PC-9 (cell line): Measurements from ENCODE around the gene SLC6A3. TPM values are rescaled to one million over a fixed set of nuclear protein-coding genes. Genes with fewer than 3 reads are reported as not detected.

Source experiments
- BruUV-seq: library from RNA; stranded (reverse); fragments of 400-500 nt; replicated peaks from 2 replicates; lab custom pipeline; 2021; lab: Mats Ljungman, UMichigan
- CTCF ChIA-PET: fragments of 300-600 bp; sonication (Branson Sonifier 250); formaldehyde crosslinking; loops from one replicate; lab custom pipeline; 2022; ENCODE audit warnings: antibody characterized with exemption; lab: Charles Lee
- POLR2A ChIA-PET: fragments of 300-600 bp; sonication (Branson Sonifier 250); formaldehyde crosslinking; loops from one replicate; lab custom pipeline; 2022; ENCODE audit warnings: antibody characterized with exemption; ENCODE audit not compliant: unreplicated experiment; lab: Charles Lee
- DNase-seq, 2 experiments: peaks; one replicate each; pipeline versions ENCODE4 v3.0.0 to v3.0.0-alpha.2; 2015 to 2022; ENCODE audit warnings: mixed read lengths in 1 of 2
- H2AFZ ChIP-seq: fragments of 200-600 bp; sonication (generic); 2 replicates; pipeline ENCODE4 v1.8.1; 2017; ENCODE audit warnings: antibody characterized with exemption
- H3F3A ChIP-seq: fragments of 200-600 bp; sonication (generic); 2 replicates; pipeline ENCODE4 v1.8.1; 2017; ENCODE audit warnings: antibody characterized with exemption, mild to moderate bottlenecking, low read depth; ENCODE audit not compliant: insufficient read depth
- H3K27ac ChIP-seq: fragments of 200-600 bp; sonication (generic); 2 replicates; pipeline ENCODE4 v1.6.1; 2016; ENCODE audit warnings: mixed run types
- H3K27me3 ChIP-seq: fragments of 200-600 bp; sonication (generic); 2 replicates; pipeline ENCODE4 v1.6.1; 2016; ENCODE audit warnings: low read depth, mixed run types; ENCODE audit not compliant: insufficient read depth
- H3K36me3 ChIP-seq: fragments of 200-600 bp; sonication (generic); 2 replicates; pipeline ENCODE4 v1.6.1; 2016; ENCODE audit warnings: low read depth, mixed run types
- H3K4me1 ChIP-seq: fragments of 200-600 bp; sonication (generic); replicated peaks from 2 replicates; pipeline ENCODE4 v1.6.1; 2016; ENCODE audit warnings: mixed run types; ENCODE audit not compliant: insufficient read depth
- H3K4me2 ChIP-seq: fragments of 200-600 bp; sonication (generic); 2 replicates; pipeline ENCODE4 v1.6.1; 2017; ENCODE audit warnings: mixed run types
- H3K4me3 ChIP-seq: fragments of 200-600 bp; sonication (generic); 2 replicates; pipeline ENCODE4 v1.6.1; 2016; ENCODE audit warnings: mixed run types
- H3K79me2 ChIP-seq: fragments of 200-600 bp; sonication (generic); 2 replicates; pipeline ENCODE4 v1.6.1; 2017; ENCODE audit warnings: low read depth, mixed run types
- H3K9me2 ChIP-seq: fragments of 200-600 bp; sonication (generic); 2 replicates; pipeline ENCODE4 v1.8.1; 2017; ENCODE audit warnings: mild to moderate bottlenecking; ENCODE audit not compliant: insufficient read depth
- H3K9me3 ChIP-seq: fragments of 200-600 bp; sonication (generic); 2 replicates; pipeline ENCODE4 v1.8.1; 2016; ENCODE audit warnings: low read depth; ENCODE audit not compliant: insufficient read depth
- H4K20me1 ChIP-seq: fragments of 200-600 bp; sonication (generic); 2 replicates; pipeline ENCODE4 v1.8.1; 2017; ENCODE audit not compliant: insufficient read depth
- CTCF ChIP-seq: fragments of 200-600 bp; sonication (generic); conservative IDR thresholded peaks from 2 replicates; pipeline ENCODE4 v1.6.1; 2017; ENCODE audit warnings: mixed run types, antibody characterized with exemption, mild to moderate bottlenecking, moderate library complexity
- EZH2 ChIP-seq: fragments of 200-600 bp; sonication (generic); IDR thresholded peaks from 2 replicates; pipeline ENCODE4 v1.8.0; 2017; ENCODE audit warnings: antibody characterized with exemption, low read depth
- intact Hi-C: fragments of 100-400 bp; cut with micrococcal nuclease; formaldehyde crosslinking; loops from one replicate; pipeline ENCODE4 v1.10.0; 2022; ENCODE audit not compliant: unreplicated experiment
- total RNA-seq: library from RNA; stranded (reverse); gene quantifications from 2 replicates; pipeline ENCODE4 v1.2.3, GENCODE V29; 2021

SLC6A3 gene
- total RNA-seq, 1 experiment from 2014 or later: not detected

- H3K4me3 ChIP-seq: no peak overlapping the region
- CTCF ChIA-PET: no interaction called here
- BruUV-seq: no TSS peak
- intact Hi-C loops: no loop called here
- POLR2A ChIA-PET: no interaction called here
- no peaks in the 10 kb centered on the region for H3K36me3 ChIP-seq
- H3K4me1 ChIP-seq: no peaks in the 10 kb centered on the region
- H3K4me2 ChIP-seq: no peak overlapping the region
- no peak for DNase-seq
- H3K9me2 ChIP-seq: no peaks in the 10 kb centered on the region
- H3K27ac ChIP-seq: no peak overlapping the region
- no peaks in the 10 kb centered on the region; the same call in 1 of the 2 replicates for H4K20me1 ChIP-seq
- TF ChIP-seq CTCF (no peak), EZH2 (no peak)
- no peaks in the 10 kb centered on the region; the same call in 1 of the 2 replicates for H3K9me3 ChIP-seq
- H2AFZ ChIP-seq: no peak overlapping the region
- peaks cover 97% of the 10 kb centered on the region for H3K27me3 ChIP-seq
- H3F3A ChIP-seq: no peaks in the 10 kb centered on the region
- H3K79me2 ChIP-seq: no peaks in the 10 kb centered on the region
Measured at GRCh38 chr5:1438871-1439270, 6.4 kb downstream of the SLC6A3 start.

- BruUV-seq: no TSS peak
- intact Hi-C loops: loop anchor here (2.0 kb wide), 1 partner anchor 51 kb away; no protein-coding TSS in a partner anchor
- H3K27me3 ChIP-seq: peaks cover 97% of the 10 kb centered on the region
- H3K4me1 ChIP-seq: no peaks in the 10 kb centered on the region
- CTCF ChIA-PET: interaction anchor here (0.5 kb wide), 1 partner anchor 207 kb away, joined by 3 read pairs; no protein-coding TSS in a partner anchor
- H4K20me1 ChIP-seq: no peaks in the 10 kb centered on the region
- POLR2A ChIA-PET: no interaction called here
- no peak overlapping the region for H2AFZ ChIP-seq
- no peak for DNase-seq
- H3K4me2 ChIP-seq: no peak overlapping the region
- no peaks in the 10 kb centered on the region for H3K79me2 ChIP-seq
- H3K36me3 ChIP-seq: no peaks in the 10 kb centered on the region
- no peaks in the 10 kb centered on the region for H3F3A ChIP-seq
- H3K9me2 ChIP-seq: no peaks in the 10 kb centered on the region
- H3K9me3 ChIP-seq: no peaks in the 10 kb centered on the region; the same call in 1 of the 2 replicates
- no peak overlapping the region for H3K27ac ChIP-seq
- TF ChIP-seq CTCF: no peak
- no peak for TF ChIP-seq EZH2
- H3K4me3 ChIP-seq: no peak overlapping the region
Measured at GRCh38 chr5:1437876-1438559, 7.2 kb downstream of the SLC6A3 start.

- intact Hi-C loops: loop anchor here (2.0 kb wide), 1 partner anchor 51 kb away; no protein-coding TSS in a partner anchor
- Histone ChIP-seq H3K79me2 (no peaks in the 10 kb centered on the region), H2AFZ (no peak overlapping the region), H3K9me2 (no peaks in the 10 kb centered on the region), H4K20me1 (no peaks in the 10 kb centered on the region), H3K27me3 (peaks cover 97% of the 10 kb centered on the region), H3F3A (no peaks in the 10 kb centered on the region), H3K27ac (no peak overlapping the region), H3K4me3 (no peak overlapping the region), H3K9me3 (no peaks in the 10 kb centered on the region; the same call in 1 of the 2 replicates), H3K36me3 (no peaks in the 10 kb centered on the region), H3K4me2 (no peak overlapping the region), H3K4me1 (no peaks in the 10 kb centered on the region)
- CTCF ChIA-PET: interaction anchor here (0.5 kb wide), 1 partner anchor 208 kb away, joined by 3 read pairs; no protein-coding TSS in a partner anchor
- no TSS peak for BruUV-seq
- TF ChIP-seq CTCF: no peak
- TF ChIP-seq EZH2: no peak
- peak in 1 of 2 experiments; percentile 58 for DNase-seq
- POLR2A ChIA-PET: no interaction called here
Measured at GRCh38 chr5:1437226-1437829, 7.9 kb downstream of the SLC6A3 start.
